ENCODE data around the gene MUC12.
"Not testable (repeated sequence)": the region's sequence is repeated elsewhere in the genome, so short reads cannot be mapped to it uniquely, and the experiment has no call there.

MUC12 gene

GRCh38 chr7:100957832-100958421, 11.4 kb upstream of the MUC12 start:
- no peak for DNase-seq (ENCODE audit: low read depth)

GRCh38 chr7:100959894-100960293, 9.5 kb upstream of the MUC12 start:
- no peak for DNase-seq (ENCODE audit: low read depth)

GRCh38 chr7:100962537-100962936, 6.8 kb upstream of the MUC12 start:
- DNase-seq (ENCODE audit: low read depth), result no peak

- DNase-seq (ENCODE audit: low read depth), result no peak
Measured at GRCh38 chr7:100963386-100963785, 6.0 kb upstream of the MUC12 start.

- DNase-seq (ENCODE audit: low read depth), result no peak
Measured at GRCh38 chr7:100963874-100964273, 5.5 kb upstream of the MUC12 start.

DNA sequence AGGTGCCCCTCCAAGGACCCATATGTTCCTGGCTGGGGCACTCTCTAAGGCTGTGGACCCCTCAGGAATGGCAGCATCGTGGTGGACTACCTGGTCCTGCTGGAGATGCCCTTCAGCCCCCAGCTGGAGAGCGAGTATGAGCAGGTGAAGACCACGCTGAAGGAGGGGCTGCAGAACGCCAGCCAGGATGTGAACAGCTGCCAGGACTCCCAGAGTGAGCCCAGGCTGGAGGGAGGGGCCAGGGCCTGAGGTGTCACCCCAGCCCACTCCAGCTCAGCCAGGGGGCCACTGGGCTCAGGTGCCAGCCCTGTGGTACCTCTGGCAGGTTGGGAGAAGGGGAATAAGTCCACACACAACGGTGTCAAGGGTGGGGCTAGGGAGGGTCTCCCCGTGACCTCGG, 4.7 kb upstream of the MUC12 start:
- DNase-seq (ENCODE audit: low read depth), result no peak

DNA sequence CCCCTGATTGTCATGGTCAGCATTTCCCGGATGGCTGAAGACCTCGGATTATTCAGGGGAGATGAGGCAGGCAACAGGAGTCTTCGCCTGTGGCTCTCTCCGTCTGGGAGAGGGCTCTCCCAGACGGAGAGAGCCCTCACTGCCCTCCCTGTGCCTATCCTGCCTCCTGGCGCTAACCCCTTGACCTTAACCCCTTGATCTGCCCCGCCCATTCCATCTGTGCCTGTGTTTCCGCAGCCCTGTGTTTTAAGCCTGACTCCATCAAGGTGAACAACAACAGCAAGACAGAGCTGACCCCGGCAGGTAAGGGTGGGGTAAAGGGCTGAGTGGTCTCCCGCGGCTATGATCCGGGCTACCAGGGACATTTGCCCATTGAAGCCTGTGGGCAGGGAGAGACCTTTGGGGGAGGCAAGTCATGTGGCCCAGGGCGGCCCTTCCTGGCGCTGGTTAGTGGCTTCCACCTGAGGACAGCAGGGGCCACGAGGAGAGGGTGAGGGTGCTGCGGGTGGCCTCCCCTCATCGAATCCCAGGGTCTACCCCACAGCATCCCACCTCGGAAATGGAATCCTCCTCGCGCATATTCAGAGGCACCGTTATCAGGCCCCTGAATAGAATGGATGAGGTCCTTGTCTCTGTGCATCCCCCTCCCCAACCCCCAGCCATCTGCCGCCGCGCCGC, 4.2 kb upstream of the MUC12 start:
- no peak for DNase-seq (ENCODE audit: low read depth)

- DNase-seq (ENCODE audit: low read depth), result peak; percentile 48
Measured at GRCh38 chr7:100965723-100966541, 3.4 kb upstream of the MUC12 start.

DNA sequence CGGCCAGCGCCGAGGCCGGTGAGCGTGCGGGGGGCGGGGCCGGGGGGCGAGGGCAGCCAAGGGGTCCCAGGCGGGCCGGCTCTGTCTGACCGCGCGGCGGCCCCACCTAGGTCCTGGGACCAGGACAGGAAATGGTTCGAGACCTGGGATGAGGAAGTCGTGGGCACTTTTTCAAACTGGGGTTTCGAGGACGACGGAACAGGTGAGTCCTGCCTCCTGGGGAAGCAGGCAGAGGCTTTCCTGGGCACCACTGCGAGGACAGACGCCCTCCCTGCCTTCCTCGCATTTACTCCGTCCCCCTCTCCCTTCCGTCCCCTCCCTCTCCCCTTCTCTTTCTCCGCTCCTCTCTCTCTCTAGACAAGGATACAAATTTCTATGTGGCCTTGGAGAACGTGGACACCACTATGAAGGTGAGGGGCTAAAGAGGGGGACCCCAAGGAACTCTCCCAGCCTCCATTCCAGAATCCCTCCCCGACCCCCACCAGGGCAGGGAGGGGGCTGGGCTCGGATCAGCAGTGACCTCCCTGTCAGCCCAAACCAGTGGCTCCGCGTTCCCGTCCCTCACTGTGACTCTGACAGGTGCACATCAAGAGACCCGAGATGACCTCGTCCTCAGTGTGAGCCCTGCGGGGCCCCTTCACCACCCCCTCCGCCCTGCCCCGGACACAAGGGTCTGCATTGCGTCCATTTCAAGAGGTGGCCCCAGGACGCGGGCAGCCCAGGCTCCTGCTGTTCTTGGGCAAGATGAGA, 2.6 kb upstream of the MUC12 start:
- DNase-seq (ENCODE audit: low read depth), result no peak

- no peak for DNase-seq (ENCODE audit: low read depth)
Measured at GRCh38 chr7:100967292-100967863, 2.0 kb upstream of the MUC12 start.

DNA sequence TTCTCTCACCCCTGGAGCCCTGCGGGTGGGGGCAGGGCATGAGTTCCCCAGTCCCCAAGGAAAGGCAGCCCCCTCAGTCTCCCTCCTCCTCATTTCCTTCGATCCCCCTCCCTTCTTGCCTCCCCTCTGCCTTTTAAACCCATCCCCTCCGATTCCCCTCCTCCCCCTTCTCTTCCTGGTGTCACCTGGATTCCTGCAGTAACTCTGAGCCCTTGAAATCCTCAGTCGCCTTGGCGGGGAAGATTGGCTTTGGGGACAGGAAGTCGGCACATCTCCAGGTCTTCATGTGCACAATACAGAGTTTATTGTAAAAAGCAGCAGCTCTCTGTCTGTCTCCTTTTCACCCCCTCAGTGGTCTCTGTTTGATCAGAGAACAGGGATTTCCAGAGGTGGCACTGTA, 1.3 kb upstream of the MUC12 start:
- no peak for DNase-seq (ENCODE audit: low read depth)

DNA sequence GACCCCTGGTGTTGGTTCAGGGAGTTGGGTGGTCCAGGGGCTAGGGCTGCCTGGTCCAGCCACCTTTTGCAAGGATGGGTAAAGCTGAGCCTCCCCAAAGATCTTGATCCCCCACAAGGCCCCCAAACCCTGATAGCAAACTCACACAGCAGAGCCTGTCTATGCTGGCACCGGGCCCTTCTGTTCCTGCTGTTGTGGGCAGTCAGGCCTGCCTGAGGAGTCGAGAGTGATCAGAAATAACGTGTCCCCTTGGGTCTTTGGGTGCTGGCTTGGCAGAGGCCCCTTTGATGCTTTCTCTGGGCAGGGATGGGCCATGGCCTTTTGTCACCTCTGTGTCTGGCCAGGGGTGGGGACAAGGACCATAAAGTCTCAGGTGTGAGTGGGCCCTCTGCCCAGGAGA, 715 bp upstream of the MUC12 start:
- no peak for DNase-seq (ENCODE audit: low read depth)

DNA sequence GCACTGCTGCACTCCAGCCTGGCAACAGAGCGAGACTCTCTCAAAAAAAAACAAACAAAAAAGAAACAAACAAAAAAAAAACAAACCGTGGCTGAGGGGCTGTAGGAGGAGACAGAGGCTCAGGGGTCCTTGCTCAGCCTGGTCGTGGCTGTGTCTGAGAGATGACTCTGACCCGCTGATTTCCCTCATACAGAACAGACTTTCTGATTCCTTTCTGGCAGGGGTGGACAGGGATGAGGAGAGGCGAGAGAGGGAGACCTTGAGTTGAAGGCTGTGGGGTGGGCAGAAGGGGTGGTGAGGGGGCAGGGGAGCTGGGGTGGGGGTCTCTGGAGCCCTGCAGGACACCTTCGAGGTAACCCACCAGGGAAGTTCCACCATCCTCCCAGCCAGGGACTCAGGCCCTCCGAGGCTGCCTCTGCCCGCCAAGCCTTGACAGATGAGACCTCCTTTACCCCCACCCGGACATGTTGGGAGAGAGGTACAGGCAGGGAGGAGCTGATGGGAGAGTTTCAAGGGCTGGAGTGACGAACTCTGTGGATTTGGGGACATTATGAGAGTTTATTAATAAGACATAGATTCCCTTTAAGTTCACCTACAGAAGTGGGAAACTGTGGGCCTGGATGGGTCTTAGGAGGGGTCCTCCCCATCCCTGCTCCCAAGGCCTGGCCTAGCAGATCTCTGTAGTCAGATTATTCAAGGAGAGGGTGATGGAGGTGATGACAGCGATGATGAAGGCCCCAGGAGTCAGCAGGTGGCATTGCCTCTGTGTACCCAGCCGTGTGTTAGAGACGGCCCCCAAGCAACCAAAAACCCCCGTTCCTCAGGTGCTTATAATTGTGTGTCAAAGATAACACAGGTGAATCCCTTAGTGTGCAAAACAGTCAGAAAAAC, 2.0 kb downstream of the MUC12 start:
- no peak for DNase-seq (ENCODE audit: low read depth)

GRCh38 chr7:100972002-100972347, 2.6 kb downstream of the MUC12 start:
- DNase-seq (ENCODE audit: low read depth), result no peak

- DNase-seq (ENCODE audit: low read depth), result no peak
Measured at GRCh38 chr7:100974021-100974420, 4.7 kb downstream of the MUC12 start.

GRCh38 chr7:100975371-100975821, 6.0 kb downstream of the MUC12 start:
- no peak for DNase-seq (ENCODE audit: low read depth)

- no peak for DNase-seq (ENCODE audit: low read depth)
Measured at GRCh38 chr7:100978300-100978699, 8.9 kb downstream of the MUC12 start.

DNA sequence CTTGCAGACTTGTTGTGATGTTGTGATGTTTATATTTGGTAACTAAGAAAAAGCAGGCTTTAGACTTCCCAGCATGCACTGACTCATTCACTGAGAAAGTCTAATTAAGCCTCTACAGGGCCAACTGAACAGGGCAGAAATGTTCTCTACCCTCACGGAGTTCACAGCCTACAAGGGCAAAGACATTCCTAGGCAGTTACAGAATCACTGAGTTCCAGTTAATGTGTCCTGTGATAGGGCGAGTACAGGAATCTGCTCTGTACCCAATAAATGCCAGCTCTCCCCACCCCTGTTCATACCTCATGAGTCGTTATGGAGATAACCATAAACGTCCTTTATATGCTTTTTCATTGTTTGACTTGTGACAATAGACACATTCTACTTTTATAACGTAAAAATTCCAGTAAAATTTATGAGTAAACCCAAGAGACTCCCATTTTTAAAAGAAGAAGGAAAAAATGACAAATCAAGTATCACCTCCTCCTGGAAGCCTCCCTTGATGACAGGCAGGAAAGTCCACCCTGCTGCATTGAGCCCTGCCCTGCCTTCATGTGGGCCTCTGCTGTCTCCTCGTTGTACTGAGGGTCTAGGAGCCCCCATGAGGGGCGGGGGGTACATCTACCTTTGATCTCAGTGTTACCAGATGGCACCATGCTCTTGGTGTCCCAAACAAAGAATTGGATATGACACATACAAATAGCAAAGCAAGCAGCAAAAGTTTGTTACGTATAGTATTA, 14.3 kb downstream of the MUC12 start:
- no peak for DNase-seq (ENCODE audit: low read depth)

- not testable (repeated sequence) for DNase-seq (ENCODE audit: low read depth)
Measured at GRCh38 chr7:100984241-100984918, 15.0 kb downstream of the MUC12 start.
